CD4-positive, alpha-beta memory T cell (primary cell): Measurements from ENCODE around the gene RAPGEFL1. TPM values are rescaled to one million over a fixed set of nuclear protein-coding genes. Genes with fewer than 3 reads are reported as not detected.
A peak's percentile ranks its signal among the peaks of the same experiment; 100 is the strongest.
"Not testable (repeated sequence)": the region's sequence is repeated elsewhere in the genome, so short reads cannot be mapped to it uniquely, and the experiment has no call there.

ENCODE experiments used
- CTCF ChIA-PET: fragments of 350-600 bp; sonication (Branson Sonifier 250); formaldehyde crosslinking; loops from one replicate; lab custom pipeline; 2021; ENCODE audit warnings: inconsistent platforms; ENCODE audit not compliant: partially characterized antibody; lab: Charles Lee
- POLR2A ChIA-PET: fragments of 350-600 bp; sonication (Branson Sonifier 250); formaldehyde crosslinking; loops from one replicate; lab custom pipeline; 2021; ENCODE audit not compliant: partially characterized antibody; lab: Charles Lee
- DNase-seq, 5 donors: peaks; one replicate each; pipeline versions ENCODE4 v3.0.0 to v3.0.0-alpha.2; 2020 to 2022; ENCODE audit warnings: mixed read lengths in 1 of 5
- H3K27ac ChIP-seq: one replicate; pipeline ENCODE4 v1.7.0; 2013; ENCODE audit warnings: low read depth, low read length
- H3K27me3 ChIP-seq: 2 replicates; pipeline ENCODE4 v1.7.0; 2013; ENCODE audit warnings: mild to moderate bottlenecking, low read length, moderate library complexity; ENCODE audit not compliant: insufficient read depth
- H3K36me3 ChIP-seq: 2 replicates; pipeline ENCODE4 v1.7.0; 2013; ENCODE audit warnings: mild to moderate bottlenecking, low read length, moderate library complexity; ENCODE audit not compliant: insufficient read depth
- H3K4me1 ChIP-seq: 2 replicates; pipeline ENCODE4 v1.7.0; 2013; ENCODE audit warnings: mild to moderate bottlenecking, low read length, moderate library complexity; ENCODE audit not compliant: insufficient read depth
- H3K4me3 ChIP-seq, 2 donors: one replicate each; pipeline ENCODE4 v1.7.0; 2013; ENCODE audit warnings: low read length in 2 of 2, mild to moderate bottlenecking in 1 of 2
- H3K9me3 ChIP-seq, 2 donors: one replicate each; pipeline ENCODE4 v1.7.0; 2013; ENCODE audit warnings: low read length in 2 of 2, control low read depth in 1 of 2; ENCODE audit not compliant: control insufficient read depth in 1 of 2
- H3K27ac Mint-ChIP-seq, 7 donors: one replicate each; pipeline ENCODE4 v1.8.0; 2020 to 2021; ENCODE audit warnings: mixed read lengths in 7 of 7, mild to moderate bottlenecking in 6 of 7, inconsistent platforms in 3 of 7, moderate library complexity in 3 of 7
- H3K27me3 Mint-ChIP-seq, 2 donors: one replicate each; pipeline ENCODE4 v1.8.0; 2020 to 2021; ENCODE audit warnings: mixed read lengths in 2 of 2
- H3K36me3 Mint-ChIP-seq, 2 donors: one replicate each; pipeline ENCODE4 v1.8.0; 2020 to 2021; ENCODE audit warnings: mixed read lengths in 2 of 2, inconsistent platforms in 1 of 2, mild to moderate bottlenecking in 1 of 2
- H3K4me1 Mint-ChIP-seq, 4 donors: one replicate each; pipeline ENCODE4 v1.8.0; 2020 to 2021; ENCODE audit warnings: mixed read lengths in 4 of 4, mild to moderate bottlenecking in 1 of 4
- H3K4me3 Mint-ChIP-seq, 8 donors: one replicate each; pipeline ENCODE4 v1.8.0; 2020 to 2021; ENCODE audit warnings: mixed read lengths in 8 of 8, mild to moderate bottlenecking in 7 of 8, moderate library complexity in 6 of 8, inconsistent platforms in 3 of 8
- H3K9me3 Mint-ChIP-seq, 8 donors: one replicate each; pipeline ENCODE4 v1.8.0; 2020 to 2021; ENCODE audit warnings: mixed read lengths in 8 of 8, mild to moderate bottlenecking in 5 of 8, inconsistent platforms in 3 of 8, moderate library complexity in 1 of 8
- intact Hi-C: fragments of 100-400 bp; cut with micrococcal nuclease; formaldehyde crosslinking; loops from one replicate; pipeline ENCODE4 v1.15.1; 2023
- polyA plus RNA-seq, 2 donors: library from polyadenylated mRNA; unstranded; fragments of 300-500 nt; fragmentation: Illumina TruSeq; gene quantifications; one replicate each; pipeline ENCODE4 v1.2.3, GENCODE V29; 2021
- total RNA-seq, 2 experiments: library from RNA; stranded (reverse); gene quantifications; one replicate each; pipeline ENCODE4 v1.2.3, GENCODE V29; 2021

The RAPGEFL1 gene
- total and polyA plus RNA-seq, 4 experiments from 2014 or later, result 0.13 to 6.5 (median 5.4) TPM; not detected in 1

- Mint-ChIP-seq H3K4me1 (peaks cover 0 to 6% (median 2%) of the 10 kb centered on the region in 4 donors), H3K36me3 (no peaks in the 10 kb centered on the region), H3K4me3 (no peak overlapping the region), H3K27me3 (peaks cover 0 to 7% of the 10 kb centered on the region in 2 donors), H3K27ac (no peak overlapping the region), H3K9me3 (no peaks in the 10 kb centered on the region)
- Histone ChIP-seq H3K4me3 (no peak overlapping the region), H3K4me1 (no peaks in the 10 kb centered on the region), H3K27me3 (no peaks in the 10 kb centered on the region), H3K9me3 (no peaks in the 10 kb centered on the region), H3K27ac (no peak overlapping the region), H3K36me3 (no peaks in the 10 kb centered on the region)
- ChIA-PET CTCF (interaction anchor here (1.3 to 7.7 kb wide), 6 partner anchors 9 to 221 kb away, joined by 3 to 86 read pairs (median 18); partner anchors contain the start of genes CDC6, TOP2A and WIPF2), POLR2A (interaction anchor here (1.5 to 1.8 kb wide), 2 partner anchors 74 to 85 kb away, joined by 3 to 4 read pairs; no protein-coding TSS in a partner anchor)
- DNase-seq, result no peak
- intact Hi-C loops, result no loop called here
Observed at GRCh38 chr17:40197550-40197949, 20.3 kb downstream of the RAPGEFL1 start.

- DNase-seq, result peak in 1 of 5 donors; percentile 29
- H3K4me3 ChIP-seq, H3K27me3 ChIP-seq, H3K4me1 Mint-ChIP-seq, H3K27ac ChIP-seq, intact Hi-C loops, H3K9me3 Mint-ChIP-seq, H3K9me3 ChIP-seq, H3K36me3 ChIP-seq, H3K36me3 Mint-ChIP-seq, H3K27me3 Mint-ChIP-seq, H3K4me1 ChIP-seq: not testable (repeated sequence)
- CTCF ChIA-PET, result interaction anchor here (1.0 to 7.7 kb wide), 11 partner anchors 9 to 220 kb away, joined by 3 to 86 read pairs (median 6); partner anchors contain the start of genes CDC6, TOP2A and WIPF2
- POLR2A ChIA-PET, result interaction anchor here (1.5 to 1.8 kb wide), 2 partner anchors 75 to 85 kb away, joined by 3 to 4 read pairs; no protein-coding TSS in a partner anchor
- H3K4me3 Mint-ChIP-seq, result peak overlapping the region in 3 of 8 donors; percentile 22 to 55 (median 55)
- H3K27ac Mint-ChIP-seq, result peak overlapping the region in 1 of 7 donors; percentile 42
Observed at GRCh38 chr17:40197965-40198456, 20.7 kb downstream of the RAPGEFL1 start.

- Histone ChIP-seq H3K27ac (no peak overlapping the region), H3K27me3 (no peaks in the 10 kb centered on the region), H3K4me1 (no peaks in the 10 kb centered on the region), H3K4me3 (no peak overlapping the region), H3K9me3 (no peaks in the 10 kb centered on the region), H3K36me3 (no peaks in the 10 kb centered on the region)
- no peaks in the 10 kb centered on the region for H3K9me3 Mint-ChIP-seq
- CTCF ChIA-PET, result interaction anchor here (1.0 to 7.7 kb wide), 13 partner anchors 10 to 220 kb away, joined by 3 to 86 read pairs (median 4); partner anchors contain the start of genes CDC6, TOP2A and WIPF2
- peaks cover 0 to 6% (median 2%) of the 10 kb centered on the region in 4 donors for H3K4me1 Mint-ChIP-seq
- POLR2A ChIA-PET, result interaction anchor here (1.5 kb wide), 1 partner anchor 86 kb away, joined by 3 read pairs; no protein-coding TSS in a partner anchor
- no peaks in the 10 kb centered on the region for H3K36me3 Mint-ChIP-seq
- DNase-seq, result no peak
- H3K4me3 Mint-ChIP-seq, result peak overlapping the region in 2 of 8 donors; percentile 55
- intact Hi-C loops, result no loop called here
- H3K27ac Mint-ChIP-seq, result peak overlapping the region in 2 of 7 donors; percentile 35 to 42
- peaks cover 0 to 7% of the 10 kb centered on the region in 2 donors for H3K27me3 Mint-ChIP-seq
Observed at GRCh38 chr17:40198576-40198975, 21.3 kb downstream of the RAPGEFL1 start.

DNA sequence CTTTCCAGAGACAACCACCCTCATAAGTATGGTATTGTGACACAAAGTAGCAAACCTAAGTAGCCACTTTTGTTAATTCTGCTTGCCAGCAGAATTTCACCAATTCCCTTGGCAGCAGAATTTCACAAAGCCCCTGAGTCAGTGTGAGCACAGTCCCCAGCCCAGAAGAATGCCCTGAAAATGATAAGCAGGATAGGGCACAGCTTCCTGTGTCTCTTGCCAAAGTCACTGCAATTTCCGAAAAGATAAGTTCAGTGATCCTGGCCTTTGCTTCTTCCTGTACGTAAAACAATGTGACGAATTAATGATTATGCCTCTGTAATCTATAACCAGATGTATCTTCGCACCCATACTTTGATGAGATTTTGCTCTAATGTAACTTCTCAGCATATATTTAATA lies 25.9 kb downstream of the RAPGEFL1 start:
- Mint-ChIP-seq H3K27me3 (peaks cover 1 to 7% of the 10 kb centered on the region in 2 donors), H3K27ac (peak overlapping the region in 1 of 7 donors; percentile 50), H3K4me1 (peaks cover 0 to 6% (median 2%) of the 10 kb centered on the region in 4 donors), H3K4me3 (no peak overlapping the region), H3K9me3 (no peaks in the 10 kb centered on the region), H3K36me3 (no peaks in the 10 kb centered on the region)
- no peaks in the 10 kb centered on the region for H3K4me1 ChIP-seq
- H3K36me3 ChIP-seq, result no peaks in the 10 kb centered on the region
- ChIA-PET CTCF (interaction anchor here (1.1 to 7.7 kb wide), 12 partner anchors 10 to 210 kb away, joined by 3 to 86 read pairs (median 4); partner anchors contain the start of genes CDC6 and WIPF2), POLR2A (interaction anchor here (1.0 to 1.1 kb wide), 2 partner anchors 92 to 128 kb away, joined by 3 read pairs; no protein-coding TSS in a partner anchor)
- no peak overlapping the region for H3K27ac ChIP-seq
- H3K27me3 ChIP-seq, result no peaks in the 10 kb centered on the region
- no peaks in the 10 kb centered on the region for H3K9me3 ChIP-seq
- intact Hi-C loops, result loop anchor here (10.0 kb wide), 2 partner anchors 212 to 332 kb away; partner anchors contain the start of gene TOP2A
- no peak for DNase-seq
- no peak overlapping the region for H3K4me3 ChIP-seq

DNA sequence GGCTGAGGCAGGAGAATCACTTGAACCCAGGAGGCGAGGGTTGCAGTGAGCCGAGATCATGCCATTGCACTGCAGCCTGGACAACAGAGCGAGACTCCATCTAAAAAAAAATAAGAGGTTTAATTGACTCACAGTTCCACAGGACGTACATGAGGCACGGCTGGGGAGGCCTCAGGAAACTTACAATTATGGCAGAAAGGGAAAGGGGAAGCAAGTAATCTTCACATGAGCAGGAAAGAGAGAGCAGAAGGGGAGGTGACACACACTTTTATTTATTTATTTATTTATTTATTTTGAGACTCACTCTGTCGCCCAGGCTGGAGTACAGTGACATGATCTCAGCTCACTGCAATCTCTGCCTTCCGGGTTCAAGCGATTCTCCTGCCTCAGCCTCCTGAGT lies 28.9 kb downstream of the RAPGEFL1 start:
- H3K27me3 ChIP-seq, H3K4me1 Mint-ChIP-seq, CTCF ChIA-PET, H3K27me3 Mint-ChIP-seq, H3K9me3 Mint-ChIP-seq, H3K4me3 Mint-ChIP-seq, POLR2A ChIA-PET, H3K27ac Mint-ChIP-seq, H3K36me3 ChIP-seq, H3K4me1 ChIP-seq, H3K36me3 Mint-ChIP-seq, H3K4me3 ChIP-seq, DNase-seq, H3K27ac ChIP-seq, H3K9me3 ChIP-seq: not testable (repeated sequence)
- intact Hi-C loops, result loop anchor here (10.0 kb wide), 2 partner anchors 209 to 329 kb away; partner anchors contain the start of gene TOP2A

GRCh38 chr17:40209404-40210093 lies 32.3 kb downstream of the RAPGEFL1 start:
- no peaks in the 10 kb centered on the region for H3K27me3 ChIP-seq
- H3K36me3 ChIP-seq, result no peaks in the 10 kb centered on the region
- H3K4me3 ChIP-seq, result no peak overlapping the region
- Mint-ChIP-seq H3K9me3 (no peaks in the 10 kb centered on the region), H3K27me3 (peaks cover 0 to 1% of the 10 kb centered on the region in 2 donors), H3K4me1 (no peaks in the 10 kb centered on the region), H3K36me3 (no peaks in the 10 kb centered on the region), H3K4me3 (no peak overlapping the region), H3K27ac (no peak overlapping the region)
- intact Hi-C loops, result loop anchor here (10.0 kb wide), 2 partner anchors 205 to 325 kb away; partner anchors contain the start of gene TOP2A
- H3K4me1 ChIP-seq, result no peaks in the 10 kb centered on the region
- ChIA-PET POLR2A (interaction anchor here (1.9 kb wide), 1 partner anchor 9 kb away, joined by 7 read pairs; the partner anchor contains the start of gene WIPF2), CTCF (interaction anchor here (1.4 to 2.0 kb wide), 3 partner anchors 9 to 19 kb away, joined by 4 to 6 read pairs (median 5); partner anchors contain the start of gene WIPF2)
- no peak for DNase-seq
- no peaks in the 10 kb centered on the region for H3K9me3 ChIP-seq
- H3K27ac ChIP-seq, result no peak overlapping the region

DNA sequence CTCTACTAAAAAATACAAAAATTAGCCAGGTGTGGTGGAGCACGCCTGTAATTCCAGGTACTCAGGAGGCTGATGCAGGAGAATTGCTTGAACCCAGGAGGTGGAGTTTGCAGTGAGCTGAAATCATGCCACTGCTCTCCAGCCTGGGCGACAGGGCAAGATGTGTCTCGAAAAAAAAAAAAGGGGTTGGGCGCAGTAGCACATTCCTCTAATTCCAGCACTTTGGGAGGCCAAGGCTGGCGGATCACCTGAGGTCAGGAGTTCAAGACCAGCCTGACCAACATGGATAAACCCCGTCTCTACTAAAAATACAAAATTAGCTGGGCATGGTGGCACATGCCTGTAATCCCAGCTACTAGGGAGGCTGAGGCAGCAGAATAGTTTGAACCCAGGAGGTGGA lies 36.6 kb downstream of the RAPGEFL1 start:
- H3K9me3 ChIP-seq, DNase-seq, H3K36me3 Mint-ChIP-seq, H3K36me3 ChIP-seq, H3K27me3 Mint-ChIP-seq, H3K4me3 ChIP-seq, intact Hi-C loops, H3K27ac ChIP-seq, POLR2A ChIA-PET, H3K27me3 ChIP-seq, CTCF ChIA-PET, H3K4me1 ChIP-seq, H3K9me3 Mint-ChIP-seq, H3K4me3 Mint-ChIP-seq: not testable (repeated sequence)
- Mint-ChIP-seq H3K4me1 (peaks cover 6 to 15% (median 8%) of the 10 kb centered on the region in 4 donors), H3K27ac (peak overlapping the region in 1 of 7 donors; percentile 51)
